Prostate gland (tissue), 2 donors: ENCODE measurements around the gene CD226. TPM values are rescaled to one million over a fixed set of nuclear protein-coding genes. Genes with fewer than 3 reads are reported as not detected.
"Not testable (repeated sequence)": the region's sequence is repeated elsewhere in the genome, so short reads cannot be mapped to it uniquely, and the experiment has no call there.

Experiments
- DNase-seq: peaks from one replicate; pipeline ENCODE4 v3.0.0-alpha.2; 2019; ENCODE audit warnings: low spot score
- H3K27ac ChIP-seq, 2 donors: fragments of 200-600 bp; sonication (generic); 2 replicates each; pipeline ENCODE4 v1.5.1; 2017 to 2019
- H3K27me3 ChIP-seq: fragments of 200-600 bp; sonication (generic); replicated peaks from 2 replicates; pipeline ENCODE4 v1.5.1; 2019; ENCODE audit not compliant: insufficient read depth
- H3K36me3 ChIP-seq, 2 donors: fragments of 200-600 bp; sonication (generic); 1 replicate in 1 of 2; 2 replicates in 1 of 2; pipeline versions ENCODE4 v1.5.1 to v1.8.1; 2017 to 2019
- H3K4me1 ChIP-seq: fragments of 200-600 bp; sonication (generic); replicated peaks from 2 replicates; pipeline ENCODE4 v1.5.1; 2019
- H3K4me3 ChIP-seq, 2 donors: fragments of 200-600 bp; sonication (generic); 2 replicates each; pipeline ENCODE4 v1.5.1; 2017 to 2019
- H3K9me3 ChIP-seq: fragments of 200-600 bp; sonication (generic); 2 replicates; pipeline ENCODE4 v1.5.1; 2017
- CTCF ChIP-seq, 4 experiments: fragments of 200-600 bp in 2 of 4; fragments of 450-650 bp in 2 of 4; sonication (generic) in 2 of 4; IDR thresholded peaks; 1 replicate in 3 of 4; 2 replicates in 1 of 4; pipeline ENCODE4 v1.5.1; 2016 to 2019; ENCODE audit warnings: antibody characterized with exemption in 4 of 4, mild to moderate bottlenecking in 2 of 4, moderate library complexity in 2 of 4
- POLR2A ChIP-seq: fragments of 450-650 bp; IDR thresholded peaks from one replicate; pipeline ENCODE4 v1.6.1; 2016; ENCODE audit warnings: antibody characterized with exemption, mild to moderate bottlenecking
- POLR2AphosphoS5 ChIP-seq: sonication (generic); formaldehyde crosslinking; IDR thresholded peaks from one replicate; pipeline ENCODE4 v1.6.1; 2017; ENCODE audit warnings: antibody characterized with exemption
- WGBS: methylation state at CpG from one replicate; pipeline ENCODE4 v1.1.5; 2018; 5-methylcytosine and 5-hydroxymethylcytosine counted together
- intact Hi-C: fragments of 100-400 bp; cut with DNase I; formaldehyde crosslinking; loops from one replicate; pipeline ENCODE4 v1.14.2; 2022
- total RNA-seq, 2 donors: library from RNA; depleted of rRNA; stranded (reverse); fragments of >200 nt; gene quantifications; one replicate each; pipeline ENCODE4 v1.1.0, GENCODE V29; 2016

The CD226 gene
- total RNA-seq, 2 donors from 2014 or later = 0.59 to 4.7 TPM

- 60% methylated on average over 5 of the region's 5 CpGs for WGBS
- H3K27me3 ChIP-seq = no peaks in the 10 kb centered on the region
- no peaks in the 10 kb centered on the region for H3K4me1 ChIP-seq
- H3K9me3 ChIP-seq = no peaks in the 10 kb centered on the region
- TF ChIP-seq POLR2A (no peak), CTCF (IDR thresholded peaks at IDR 0.05) (no peak), POLR2AphosphoS5 (no peak)
- no peak overlapping the region for H3K4me3 ChIP-seq
- intact Hi-C loops = no loop called here
- H3K36me3 ChIP-seq = no peaks in the 10 kb centered on the region
- no peak overlapping the region for H3K27ac ChIP-seq
- no peak for DNase-seq
Measured at GRCh38 chr18:69946608-69947155, 991 bp downstream of the CD226 start.

GRCh38 chr18:69945220-69946114 is 2.2 kb downstream of the CD226 start:
- Histone ChIP-seq H3K36me3 (no peaks in the 10 kb centered on the region), H3K9me3 (no peaks in the 10 kb centered on the region), H3K27me3 (no peaks in the 10 kb centered on the region), H3K4me3 (no peak overlapping the region), H3K27ac (no peak overlapping the region), H3K4me1 (no peaks in the 10 kb centered on the region)
- intact Hi-C loops = no loop called here
- TF ChIP-seq POLR2A (no peak), POLR2AphosphoS5 (no peak), CTCF (IDR thresholded peaks at IDR 0.05) (no peak)
- WGBS = 94% methylated on average over 11 of the region's 11 CpGs
- no peak for DNase-seq

- no peak overlapping the region for H3K27ac ChIP-seq
- TF ChIP-seq POLR2A = no peak
- TF ChIP-seq CTCF (IDR thresholded peaks at IDR 0.05) = no peak
- no peak for TF ChIP-seq POLR2AphosphoS5
- H3K4me1 ChIP-seq = no peaks in the 10 kb centered on the region
- no peak overlapping the region for H3K4me3 ChIP-seq
- intact Hi-C loops = no loop called here
- H3K27me3 ChIP-seq = no peaks in the 10 kb centered on the region
- no peak for DNase-seq
- 75% methylated on average over 2 of the region's 2 CpGs for WGBS
- no peaks in the 10 kb centered on the region for H3K36me3 ChIP-seq
- H3K9me3 ChIP-seq = no peaks in the 10 kb centered on the region
Measured at GRCh38 chr18:69944436-69944835, 3.2 kb downstream of the CD226 start.

- Histone ChIP-seq H3K36me3 (no peaks in the 10 kb centered on the region), H3K4me1 (no peaks in the 10 kb centered on the region), H3K27me3 (no peaks in the 10 kb centered on the region), H3K9me3 (no peaks in the 10 kb centered on the region), H3K27ac (no peak overlapping the region), H3K4me3 (no peak overlapping the region)
- TF ChIP-seq POLR2A (no peak), CTCF (IDR thresholded peaks at IDR 0.05) (no peak), POLR2AphosphoS5 (no peak)
- 98% methylated on average over 3 of the region's 3 CpGs for WGBS
- intact Hi-C loops = no loop called here
- DNase-seq = no peak
Measured at GRCh38 chr18:69943021-69943420, 4.7 kb downstream of the CD226 start.

GRCh38 chr18:69941183-69941582 is 6.5 kb downstream of the CD226 start:
- Histone ChIP-seq H3K27ac (no peak overlapping the region), H3K36me3 (no peaks in the 10 kb centered on the region), H3K27me3 (no peaks in the 10 kb centered on the region), H3K9me3 (no peaks in the 10 kb centered on the region), H3K4me3 (no peak overlapping the region), H3K4me1 (no peaks in the 10 kb centered on the region)
- 100% methylated on average over 1 of the region's 1 CpG for WGBS
- TF ChIP-seq POLR2A (no peak), POLR2AphosphoS5 (no peak), CTCF (IDR thresholded peaks at IDR 0.05) (no peak)
- no peak for DNase-seq
- intact Hi-C loops = no loop called here

GRCh38 chr18:69939812-69940211 is 7.9 kb downstream of the CD226 start:
- H3K27ac ChIP-seq, H3K4me1 ChIP-seq, intact Hi-C loops, H3K4me3 ChIP-seq, DNase-seq, H3K36me3 ChIP-seq, H3K9me3 ChIP-seq, H3K27me3 ChIP-seq: not testable (repeated sequence)
- 93% methylated on average over 4 of the region's 4 CpGs for WGBS
